ENCODE data around the gene CDT1.
"Not testable (repeated sequence)": the region's sequence is repeated elsewhere in the genome, so short reads cannot be mapped to it uniquely, and the experiment has no call there.

CDT1 gene

DNA sequence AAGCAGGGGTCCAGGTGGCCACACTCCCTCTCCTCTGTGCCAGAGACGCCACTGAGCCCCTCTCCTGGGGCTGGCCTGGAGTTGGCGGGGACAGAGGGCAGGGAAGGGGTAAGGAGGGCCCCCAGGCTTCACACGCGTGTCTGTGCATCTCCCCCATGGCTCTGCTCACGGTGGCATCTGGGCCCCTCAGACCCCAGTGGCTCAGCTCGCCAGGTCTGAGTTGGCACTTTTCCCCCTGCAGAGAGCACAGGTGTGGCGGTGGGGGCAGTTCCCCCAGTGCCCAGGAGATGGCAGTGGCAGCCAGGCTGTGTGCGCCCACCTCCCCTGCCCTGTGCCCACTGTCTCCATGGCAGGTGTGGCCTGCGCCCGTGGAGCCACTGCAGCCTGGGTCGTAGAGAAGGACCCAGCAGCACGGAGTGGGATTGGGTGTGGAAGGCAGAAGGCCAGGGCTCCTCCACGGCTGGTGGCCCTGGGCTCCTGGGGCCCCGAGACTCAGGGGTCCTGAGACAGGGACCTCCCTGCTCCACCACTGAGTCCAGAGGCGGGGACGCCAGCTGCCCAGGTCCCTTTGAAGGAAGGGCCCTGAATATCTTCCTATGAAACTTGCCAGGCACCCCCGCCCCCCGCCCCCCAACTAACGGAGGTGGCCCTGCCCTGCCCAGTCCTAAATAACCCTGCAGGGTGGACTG lies 12.5 kb downstream of the CDT1 start:
- in situ Hi-C loops (cut with MboI; ENCODE audit: low sequenced_read_pairs): loop anchor here (10.0 to 25.0 kb wide), 3 partner anchors 349 to 746 kb away; partner anchors contain the start of genes RPL13 and ZNF778
- Histone ChIP-seq H3K27me3 (ENCODE audit: low read depth) (no peaks in the 10 kb centered on the region), H3K4me3 (no peak overlapping the region), H3K4me1 (peaks cover 4% of the 10 kb centered on the region), H3K36me3 (replicated peaks) (no peaks in the 10 kb centered on the region; the same call in 1 of the 2 replicates), H3K9me3 (no peaks in the 10 kb centered on the region)
- DNase-seq (ENCODE audit: low spot score in 2 of 2): peak; percentile 11 to 64

DNA sequence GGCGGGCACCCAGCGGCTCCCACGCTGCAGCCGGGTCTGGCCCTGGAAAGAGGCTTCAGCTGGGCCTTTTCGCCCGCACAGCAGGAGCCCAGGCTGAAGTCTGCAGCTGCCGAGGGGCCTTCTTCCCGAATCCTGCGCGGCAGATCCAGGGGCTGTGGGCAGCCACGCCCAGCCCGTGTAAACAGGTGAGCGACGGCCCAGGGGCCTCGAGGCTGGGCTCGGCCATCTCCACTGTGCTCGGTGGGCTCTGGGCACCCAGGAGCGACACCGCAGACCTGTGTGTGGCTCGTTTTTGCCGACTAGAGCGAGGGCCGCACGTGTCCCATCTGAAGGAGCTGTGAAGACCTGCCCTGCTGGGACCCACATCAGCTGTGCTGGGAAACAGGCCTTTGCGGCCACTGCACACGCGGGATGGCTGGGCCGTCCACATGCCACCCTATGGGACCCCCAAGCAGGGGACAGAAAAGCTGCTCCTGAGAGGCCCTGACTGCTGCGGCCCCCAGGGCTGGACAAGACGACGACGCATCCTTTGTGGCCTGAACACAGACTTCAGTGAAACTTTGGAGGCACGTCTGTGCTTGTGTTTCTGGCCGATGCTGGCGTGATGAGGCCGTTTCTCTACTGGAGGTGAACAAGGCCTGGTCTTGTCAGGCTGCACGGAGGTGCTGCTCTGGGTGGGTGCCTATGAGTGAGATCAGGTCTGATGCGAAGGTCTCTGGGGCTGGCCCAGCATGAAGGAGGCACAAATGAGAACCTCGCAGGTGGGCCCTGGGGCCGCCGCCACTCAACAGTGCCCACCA lies 13.3 kb downstream of the CDT1 start:
- DNase-seq (ENCODE audit: low spot score in 2 of 2): no peak
- H3K4me3 ChIP-seq: no peak overlapping the region
- in situ Hi-C loops (cut with MboI; ENCODE audit: low sequenced_read_pairs): loop anchor here (10.0 to 25.0 kb wide), 3 partner anchors 348 to 745 kb away; partner anchors contain the start of genes RPL13 and ZNF778

DNA sequence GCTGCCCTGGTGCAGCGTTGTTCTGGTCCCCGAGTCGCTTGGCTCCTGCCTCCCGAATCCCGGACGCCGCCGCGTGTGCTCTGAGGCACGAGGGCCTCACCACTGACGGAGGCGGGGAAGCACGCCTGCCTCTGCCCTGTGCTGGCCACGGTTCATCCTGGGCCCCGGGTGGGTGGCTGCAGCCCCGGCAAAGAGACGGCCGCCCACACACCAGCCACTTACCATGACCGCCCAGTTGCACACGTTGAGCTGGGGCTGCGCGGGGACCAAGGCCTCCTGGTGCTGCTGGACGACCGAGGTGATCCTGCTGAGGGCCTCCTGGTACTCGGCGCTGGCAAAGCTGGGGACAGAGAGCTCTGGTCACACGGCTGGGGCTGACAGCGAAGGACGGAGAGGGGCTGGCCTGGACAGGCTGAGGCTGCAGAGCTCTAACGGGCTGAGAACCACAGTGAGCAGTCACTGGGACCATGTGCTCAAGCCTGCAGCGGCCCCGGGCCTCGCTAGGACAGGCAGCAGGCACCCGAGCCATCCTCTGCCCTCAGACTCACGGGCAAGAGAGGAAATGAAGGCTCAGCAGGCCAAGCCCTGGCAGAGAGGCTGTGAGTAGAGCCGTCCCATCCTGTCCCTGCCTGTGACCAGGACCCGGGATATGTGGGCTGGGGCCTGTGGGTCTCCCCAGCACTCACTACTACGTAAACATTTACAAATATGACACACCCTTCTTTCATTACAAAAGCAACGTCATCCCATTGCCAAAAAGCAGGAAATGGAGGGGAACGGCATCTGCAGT lies 14.4 kb downstream of the CDT1 start:
- no peak overlapping the region for H3K4me3 ChIP-seq
- no peak for DNase-seq (ENCODE audit: low spot score in 2 of 2)
- H3K9me3 ChIP-seq: no peaks in the 10 kb centered on the region
- no peaks in the 10 kb centered on the region for H3K36me3 ChIP-seq (replicated peaks)
- H3K27me3 ChIP-seq (ENCODE audit: low read depth): no peaks in the 10 kb centered on the region
- in situ Hi-C loops (cut with MboI; ENCODE audit: low sequenced_read_pairs): loop anchor here (10.0 to 25.0 kb wide), 3 partner anchors 347 to 744 kb away; partner anchors contain the start of genes RPL13 and ZNF778
- no peaks in the 10 kb centered on the region; the same call in 1 of the 2 replicates for H3K4me1 ChIP-seq

More for the DNA sequence above, 13.3 kb downstream of the CDT1 start:
- no peaks in the 10 kb centered on the region for H3K9me3 ChIP-seq
- H3K4me1 ChIP-seq: peaks cover 4% of the 10 kb centered on the region
- H3K36me3 ChIP-seq (replicated peaks): no peaks in the 10 kb centered on the region
- no peaks in the 10 kb centered on the region for H3K27me3 ChIP-seq (ENCODE audit: low read depth)

DNA sequence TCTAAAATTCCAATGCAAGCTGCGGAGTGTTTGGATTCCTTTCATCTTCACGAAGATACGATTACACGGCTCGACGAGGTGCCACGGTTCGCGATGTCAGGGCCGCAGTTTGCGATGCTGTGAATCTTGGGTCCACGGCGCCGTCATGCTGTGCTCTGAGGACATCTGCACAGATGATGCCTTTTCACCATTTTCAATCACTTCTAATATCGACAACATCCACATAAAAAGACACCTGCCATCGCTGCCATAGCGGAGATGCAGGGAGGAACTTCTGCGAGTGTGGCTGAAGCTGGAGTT lies 14.9 kb downstream of the CDT1 start:
- in situ Hi-C loops (cut with MboI; ENCODE audit: low sequenced_read_pairs): loop anchor here (10.0 to 25.0 kb wide), 3 partner anchors 346 to 744 kb away; partner anchors contain the start of genes RPL13 and ZNF778
- DNase-seq (ENCODE audit: low spot score in 2 of 2): no peak

DNA sequence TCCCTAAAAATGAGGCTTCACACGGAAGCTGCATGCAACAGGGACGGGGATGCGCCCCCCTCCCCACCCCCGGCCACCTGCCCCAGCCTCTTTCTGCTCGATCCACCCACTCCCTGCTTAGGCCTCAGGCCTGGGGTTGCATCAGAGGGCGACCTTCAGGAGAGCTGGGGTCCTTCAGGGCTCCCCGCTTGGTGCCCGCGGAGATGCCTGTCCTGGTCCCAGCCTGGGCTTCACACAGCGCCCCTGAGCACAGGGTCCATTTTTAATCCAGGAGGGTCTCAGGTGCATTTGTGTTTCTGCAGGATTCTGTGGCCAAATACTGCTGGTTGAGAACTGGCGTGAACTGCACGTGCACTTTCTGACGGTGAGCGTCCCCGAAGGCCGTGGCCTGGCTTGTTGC lies 15.5 kb downstream of the CDT1 start:
- Histone ChIP-seq H3K4me3 (no peak overlapping the region), H3K9me3 (no peaks in the 10 kb centered on the region), H3K4me1 (no peaks in the 10 kb centered on the region), H3K36me3 (replicated peaks) (no peaks in the 10 kb centered on the region), H3K27me3 (ENCODE audit: low read depth) (no peaks in the 10 kb centered on the region)
- DNase-seq (ENCODE audit: low spot score in 2 of 2): no peak
- in situ Hi-C loops (cut with MboI; ENCODE audit: low sequenced_read_pairs): loop anchor here (10.0 to 25.0 kb wide), 3 partner anchors 346 to 743 kb away; partner anchors contain the start of genes RPL13 and ZNF778

More for the DNA sequence above, 14.9 kb downstream of the CDT1 start:
- Histone ChIP-seq H3K4me3 (no peak overlapping the region), H3K27me3 (ENCODE audit: low read depth) (no peaks in the 10 kb centered on the region), H3K4me1 (no peaks in the 10 kb centered on the region), H3K9me3 (no peaks in the 10 kb centered on the region), H3K36me3 (replicated peaks) (no peaks in the 10 kb centered on the region)

DNA sequence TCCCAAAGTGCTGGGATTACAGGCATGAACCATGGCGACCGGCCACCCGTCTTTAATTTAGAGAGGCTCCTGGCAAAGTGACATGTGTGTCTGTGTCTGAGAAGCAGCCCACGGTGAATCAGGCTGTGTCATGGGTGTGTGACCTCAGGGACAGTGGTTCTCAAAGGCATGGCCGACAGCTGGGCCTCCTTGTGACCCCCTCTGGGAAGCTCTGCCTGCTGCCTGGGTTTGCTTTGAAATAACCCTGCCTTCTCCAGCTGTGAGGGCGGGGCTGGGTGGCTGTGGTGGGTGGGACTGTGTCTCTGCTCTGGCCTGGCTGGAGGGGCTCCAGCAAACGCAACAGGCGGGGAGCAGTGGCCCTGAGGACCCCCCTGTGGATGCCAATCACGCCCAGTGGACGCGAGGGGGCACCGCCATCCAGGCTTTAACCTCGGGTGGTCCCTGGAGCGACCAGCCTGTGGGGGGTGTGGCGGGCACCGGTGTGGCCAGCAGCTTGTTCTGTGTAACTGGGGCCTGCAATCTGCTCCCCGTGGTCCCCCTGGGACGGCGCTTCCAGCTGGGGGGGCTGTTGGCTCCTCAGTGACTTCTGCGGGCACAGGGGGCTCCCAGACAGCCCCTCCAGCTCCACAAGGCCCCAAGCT lies 16.9 kb downstream of the CDT1 start:
- in situ Hi-C loops (cut with MboI; ENCODE audit: low sequenced_read_pairs): loop anchor here (25.0 kb wide), 1 partner anchor 742 kb away; the partner anchor contains the start of gene RPL13
- no peaks in the 10 kb centered on the region for H3K4me1 ChIP-seq

DNA sequence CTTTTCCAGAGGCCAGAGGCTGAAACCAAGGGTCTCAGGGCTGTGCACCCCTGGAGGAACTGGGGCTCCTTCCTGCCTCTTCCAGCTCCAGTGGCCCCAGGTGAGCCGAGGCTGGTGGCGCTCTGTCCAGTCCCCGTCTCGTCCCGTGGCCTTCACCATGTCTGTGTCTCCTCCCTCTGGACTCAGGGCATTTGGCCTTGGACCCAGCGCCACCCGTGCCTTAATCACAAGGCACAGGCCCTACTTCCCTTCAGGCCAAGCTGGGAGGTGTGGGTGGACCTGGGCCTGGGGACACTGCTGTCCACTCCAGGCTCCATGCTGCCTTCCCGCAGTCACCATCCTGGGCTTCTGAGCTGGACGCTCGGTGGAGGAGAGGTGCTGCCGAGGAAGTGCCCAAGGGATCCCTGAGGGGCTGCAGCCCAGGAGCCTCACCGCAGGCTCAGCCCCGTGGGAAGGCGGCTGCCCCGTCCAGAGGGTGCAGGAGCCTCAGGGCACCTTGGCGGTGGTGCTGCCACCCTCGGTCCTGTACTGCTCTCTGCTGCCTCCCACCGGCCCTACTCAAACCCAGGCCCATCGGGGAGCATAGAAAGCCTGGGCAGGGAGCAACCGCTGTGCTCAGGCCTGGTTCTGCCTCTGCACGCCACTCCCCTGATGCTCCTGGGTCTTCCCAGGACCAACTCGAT lies 17.7 kb downstream of the CDT1 start:
- Histone ChIP-seq H3K36me3 (replicated peaks) (no peaks in the 10 kb centered on the region), H3K4me3 (no peak overlapping the region), H3K4me1 (no peaks in the 10 kb centered on the region), H3K9me3 (no peaks in the 10 kb centered on the region), H3K27me3 (ENCODE audit: low read depth) (no peaks in the 10 kb centered on the region)
- DNase-seq (ENCODE audit: low spot score in 2 of 2): peak in 1 of 2 experiments; percentile 30
- in situ Hi-C loops (cut with MboI; ENCODE audit: low sequenced_read_pairs): loop anchor here (25.0 kb wide), 1 partner anchor 741 kb away; the partner anchor contains the start of gene RPL13

More for the DNA sequence above, 16.9 kb downstream of the CDT1 start:
- Histone ChIP-seq H3K27me3 (ENCODE audit: low read depth) (no peaks in the 10 kb centered on the region), H3K36me3 (replicated peaks) (no peaks in the 10 kb centered on the region), H3K9me3 (no peaks in the 10 kb centered on the region), H3K4me3 (no peak overlapping the region)
- no peak for DNase-seq (ENCODE audit: low spot score in 2 of 2)

DNA sequence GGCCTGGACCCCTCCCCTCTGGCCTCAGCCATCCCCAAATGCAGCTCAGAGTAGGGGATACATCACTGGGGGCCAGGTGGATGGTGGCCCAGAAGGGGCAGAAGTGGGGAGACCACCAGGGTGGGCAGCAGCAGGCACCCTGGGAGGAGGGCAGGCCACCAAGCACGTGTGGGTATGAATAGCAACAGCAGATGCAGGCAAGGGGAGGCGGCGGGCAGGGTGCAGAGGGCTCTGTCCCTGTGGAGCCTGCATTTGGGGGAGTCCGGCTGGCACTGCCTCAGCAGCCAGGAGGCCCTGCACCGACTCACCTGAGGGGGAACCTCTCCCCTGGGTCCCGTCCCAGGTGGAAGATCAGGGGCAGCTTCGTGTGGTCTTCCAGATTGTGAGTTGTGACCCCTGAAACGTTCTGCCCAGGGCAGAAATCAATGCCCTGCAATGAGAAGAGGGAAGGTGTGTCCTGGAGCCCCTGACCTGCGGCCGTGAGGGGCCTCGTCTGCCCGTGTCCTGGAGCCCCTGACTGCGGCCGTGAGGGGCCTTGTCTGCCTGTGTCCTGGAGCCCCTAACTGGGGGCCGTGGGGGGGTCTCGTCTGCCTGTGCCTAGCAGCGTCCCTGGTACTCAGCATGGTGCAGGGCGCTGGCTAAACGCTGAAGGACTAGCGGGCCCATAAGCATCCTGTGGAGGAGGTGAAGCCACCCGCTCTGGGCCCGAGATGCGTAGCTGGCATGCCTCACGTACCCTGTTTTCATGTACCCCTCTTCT lies 18.9 kb downstream of the CDT1 start:
- Histone ChIP-seq H3K4me3 (no peak overlapping the region), H3K9me3 (no peaks in the 10 kb centered on the region), H3K36me3 (replicated peaks) (no peaks in the 10 kb centered on the region), H3K4me1 (no peaks in the 10 kb centered on the region), H3K27me3 (ENCODE audit: low read depth) (no peaks in the 10 kb centered on the region)
- DNase-seq (ENCODE audit: low spot score in 2 of 2): no peak
- in situ Hi-C loops (cut with MboI; ENCODE audit: low sequenced_read_pairs): loop anchor here (25.0 kb wide), 1 partner anchor 740 kb away; the partner anchor contains the start of gene RPL13

DNA sequence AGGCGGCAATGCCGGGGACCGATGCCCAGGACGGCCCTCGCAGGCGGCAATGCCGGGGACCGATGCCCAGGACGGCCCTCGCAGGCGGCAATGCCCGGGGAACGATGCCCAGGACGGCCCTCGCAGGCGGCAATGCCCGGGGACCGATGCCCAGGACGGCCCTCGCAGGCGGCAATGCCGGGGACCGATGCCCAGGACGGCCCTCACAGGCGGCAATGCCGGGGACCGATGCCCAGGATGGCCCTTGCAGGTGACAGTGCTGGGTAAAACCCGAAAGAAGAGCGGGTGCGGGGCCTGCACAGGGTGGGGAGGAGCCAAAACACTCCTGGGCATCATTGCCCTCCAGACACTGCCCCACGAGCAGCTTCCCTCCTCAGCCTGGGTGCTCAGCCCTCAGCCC lies 20.1 kb downstream of the CDT1 start:
- not testable (repeated sequence) for H3K27me3 ChIP-seq (ENCODE audit: low read depth); H3K4me1 ChIP-seq; H3K9me3 ChIP-seq; DNase-seq (ENCODE audit: low spot score in 2 of 2); H3K4me3 ChIP-seq; H3K36me3 ChIP-seq (replicated peaks)
- in situ Hi-C loops (cut with MboI; ENCODE audit: low sequenced_read_pairs): loop anchor here (25.0 kb wide), 1 partner anchor 739 kb away; the partner anchor contains the start of gene RPL13

DNA sequence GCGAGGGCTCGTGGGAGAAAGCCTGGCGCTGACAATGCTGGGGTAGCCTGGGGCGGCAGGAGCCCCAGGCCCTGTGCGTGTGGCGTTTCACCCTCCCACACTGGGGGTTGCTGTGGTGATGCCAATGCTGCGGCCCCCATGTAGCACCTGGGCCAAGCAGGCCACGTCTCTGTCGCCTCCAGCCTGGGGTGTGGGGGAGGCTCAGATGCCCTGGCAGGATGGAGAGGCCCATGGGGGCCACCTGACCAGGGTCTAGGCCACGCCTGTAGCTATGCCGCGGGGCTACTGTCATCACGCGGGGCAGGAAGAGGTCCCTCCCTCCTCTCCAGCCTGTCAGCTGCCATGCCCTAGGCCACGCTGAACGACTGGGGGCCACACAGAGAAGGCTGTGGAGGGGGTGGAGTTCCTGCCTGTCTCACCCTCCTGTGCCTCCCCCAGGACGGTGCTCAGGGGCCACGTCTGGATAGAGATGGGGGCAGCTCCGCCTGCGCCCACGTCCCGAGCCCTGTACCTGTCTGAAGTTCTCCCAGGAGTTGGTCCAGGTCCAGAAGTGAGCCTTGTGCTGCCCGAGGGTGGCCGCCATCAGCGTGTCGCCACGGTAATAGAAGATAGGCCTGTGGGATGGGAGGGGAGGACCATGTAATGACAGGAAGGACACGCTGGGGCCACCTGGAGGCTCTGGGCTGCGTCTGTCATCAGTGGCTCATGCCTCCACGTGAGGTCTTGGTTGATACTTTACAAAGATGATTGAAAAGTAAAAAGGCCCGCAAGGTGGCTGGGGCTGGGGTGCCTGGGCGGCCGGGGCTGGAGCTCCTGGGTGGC lies 20.9 kb downstream of the CDT1 start:
- no peak for DNase-seq (ENCODE audit: low spot score in 2 of 2)
- Histone ChIP-seq H3K27me3 (ENCODE audit: low read depth) (no peaks in the 10 kb centered on the region), H3K4me1 (no peaks in the 10 kb centered on the region), H3K9me3 (no peaks in the 10 kb centered on the region), H3K4me3 (no peak overlapping the region), H3K36me3 (replicated peaks) (no peaks in the 10 kb centered on the region)
- in situ Hi-C loops (cut with MboI; ENCODE audit: low sequenced_read_pairs): loop anchor here (25.0 kb wide), 1 partner anchor 738 kb away; the partner anchor contains the start of gene RPL13

DNA sequence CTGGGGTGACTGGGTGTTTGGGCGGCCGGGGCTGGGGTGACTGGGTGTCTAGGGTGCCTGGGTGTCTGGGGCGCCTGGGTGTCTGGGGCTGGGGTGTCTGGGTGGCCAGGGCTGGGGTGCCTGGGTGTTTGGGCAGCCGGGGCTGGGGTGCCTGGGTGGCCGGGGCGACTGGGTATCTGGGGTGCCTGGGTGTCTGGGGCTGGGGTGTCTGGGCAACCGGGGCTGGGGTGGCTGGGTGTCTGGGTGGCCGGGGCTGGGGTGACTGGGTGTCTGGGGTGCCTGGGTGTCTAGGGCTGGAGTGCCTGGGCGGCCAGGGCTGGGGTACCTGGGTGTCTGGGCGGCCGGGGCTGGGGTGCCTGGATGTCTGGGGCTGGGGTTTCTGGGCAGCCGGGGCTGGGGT lies 21.6 kb downstream of the CDT1 start:
- DNase-seq (ENCODE audit: low spot score in 2 of 2): no peak
- no peaks in the 10 kb centered on the region for H3K36me3 ChIP-seq (replicated peaks)
- H3K27me3 ChIP-seq (ENCODE audit: low read depth): no peaks in the 10 kb centered on the region
- H3K9me3 ChIP-seq: no peaks in the 10 kb centered on the region
- no peaks in the 10 kb centered on the region for H3K4me1 ChIP-seq
- H3K4me3 ChIP-seq: no peak overlapping the region
- in situ Hi-C loops (cut with MboI; ENCODE audit: low sequenced_read_pairs): no loop called here

Data from HAP-1 (cell line).